ENCODE data around the gene MCOLN2. TPM values are rescaled to one million over a fixed set of nuclear protein-coding genes. Genes with fewer than 3 reads are reported as not detected.
A peak's percentile ranks its signal among the peaks of the same experiment; 100 is the strongest.
"Not testable (repeated sequence)": the region's sequence is repeated elsewhere in the genome, so short reads cannot be mapped to it uniquely, and the experiment has no call there.

Gene MCOLN2
- polyA plus RNA-seq, 6 donors from 2014 or later = 0.43 to 4.1 (median 1.5) TPM

DNA sequence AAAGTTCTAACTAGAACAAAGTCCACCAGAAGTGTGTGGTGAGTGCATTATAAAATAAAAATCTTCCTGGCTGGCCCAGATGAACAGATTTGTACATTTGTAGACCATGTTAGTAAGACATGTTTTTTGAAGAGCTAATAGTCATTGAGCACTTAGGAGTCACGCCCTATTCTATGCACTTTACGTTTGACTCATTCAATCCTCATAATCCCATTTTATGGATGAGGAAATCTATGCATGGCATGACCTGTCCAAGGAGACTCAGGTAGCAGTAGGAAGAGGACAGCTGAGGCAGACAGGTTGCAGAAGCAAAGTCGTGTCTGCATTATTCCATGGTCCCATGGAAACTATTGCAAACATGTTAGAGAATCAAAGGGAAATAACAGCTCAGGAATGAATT is 73.6 kb downstream of the MCOLN2 start:
- no peak overlapping the region for H3K27ac Mint-ChIP-seq
- ATAC-seq (ENCODE audit: low read depth in 2 of 2) = no peak

DNA sequence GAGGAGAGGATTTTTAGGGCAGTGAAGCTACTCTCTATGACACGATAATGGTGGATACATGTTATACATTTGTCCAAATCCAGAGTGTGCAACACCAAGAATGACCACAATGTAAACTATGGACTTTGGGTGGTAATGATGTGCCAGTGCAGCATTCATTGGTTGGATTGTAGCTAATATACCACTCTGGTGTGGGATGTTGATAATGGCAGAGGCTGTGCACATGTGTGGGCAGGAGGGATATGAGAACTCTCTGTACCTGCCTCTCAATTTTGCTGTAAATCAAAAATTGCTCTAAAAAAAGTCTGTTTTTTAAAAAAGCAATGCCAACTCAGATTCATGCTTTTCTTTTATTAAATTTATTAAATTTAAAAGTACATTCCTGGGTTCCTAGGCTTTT is 76.8 kb downstream of the MCOLN2 start:
- Mint-ChIP-seq H3K4me1 (no peaks in the 10 kb centered on the region), H3K27me3 (peaks cover 10 to 19% (median 13%) of the 10 kb centered on the region in 3 donors), H3K9me3 (no peaks in the 10 kb centered on the region), H3K4me3 (no peak overlapping the region), H3K36me3 (no peaks in the 10 kb centered on the region), H3K27ac (no peak overlapping the region)
- ATAC-seq (ENCODE audit: low read depth in 2 of 2) = no peak
- DNase-seq = no peak

More for the DNA sequence above, 73.6 kb downstream of the MCOLN2 start:
- H3K27me3 Mint-ChIP-seq = peaks cover 4 to 7% (median 5%) of the 10 kb centered on the region in 3 donors
- no peak for DNase-seq
- no peak overlapping the region for H3K4me3 Mint-ChIP-seq
- H3K36me3 Mint-ChIP-seq = peaks cover 0 to 5% of the 10 kb centered on the region in 2 donors
- no peaks in the 10 kb centered on the region for H3K4me1 Mint-ChIP-seq
- H3K9me3 Mint-ChIP-seq = no peaks in the 10 kb centered on the region

DNA sequence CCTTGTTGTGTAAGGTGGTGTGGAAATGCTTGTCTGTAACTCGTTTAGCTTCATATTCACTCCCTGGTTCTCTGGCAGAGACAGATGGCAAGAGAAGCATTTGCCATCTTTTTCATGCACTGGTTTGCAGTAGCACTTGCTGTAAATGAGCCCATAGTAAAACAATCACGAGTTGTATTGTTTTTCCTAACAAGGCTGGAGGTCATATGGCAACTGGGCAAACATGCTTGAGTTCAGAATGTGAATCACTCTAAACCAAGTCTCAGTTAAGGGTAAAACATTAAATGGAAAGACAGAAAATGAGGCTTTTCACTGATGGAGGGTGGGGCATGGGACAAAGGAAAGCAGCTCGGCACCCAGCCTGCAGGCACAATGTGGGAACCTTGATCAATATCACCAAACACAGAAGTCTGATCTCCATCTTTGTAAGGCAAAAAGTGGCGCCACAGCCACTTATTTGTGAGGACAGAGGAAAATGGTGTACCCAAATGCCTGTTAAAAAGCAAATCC is 77.4 kb downstream of the MCOLN2 start:
- peaks cover 10 to 19% (median 13%) of the 10 kb centered on the region in 3 donors for H3K27me3 Mint-ChIP-seq
- no peaks in the 10 kb centered on the region for H3K36me3 Mint-ChIP-seq
- ATAC-seq (ENCODE audit: low read depth in 2 of 2) (no peak), DNase-seq (no peak)
- H3K4me3 Mint-ChIP-seq = no peak overlapping the region
- H3K4me1 Mint-ChIP-seq = no peaks in the 10 kb centered on the region
- H3K27ac Mint-ChIP-seq = peak overlapping the region in 1 of 6 donors; percentile 3
- H3K9me3 Mint-ChIP-seq = no peaks in the 10 kb centered on the region

DNA sequence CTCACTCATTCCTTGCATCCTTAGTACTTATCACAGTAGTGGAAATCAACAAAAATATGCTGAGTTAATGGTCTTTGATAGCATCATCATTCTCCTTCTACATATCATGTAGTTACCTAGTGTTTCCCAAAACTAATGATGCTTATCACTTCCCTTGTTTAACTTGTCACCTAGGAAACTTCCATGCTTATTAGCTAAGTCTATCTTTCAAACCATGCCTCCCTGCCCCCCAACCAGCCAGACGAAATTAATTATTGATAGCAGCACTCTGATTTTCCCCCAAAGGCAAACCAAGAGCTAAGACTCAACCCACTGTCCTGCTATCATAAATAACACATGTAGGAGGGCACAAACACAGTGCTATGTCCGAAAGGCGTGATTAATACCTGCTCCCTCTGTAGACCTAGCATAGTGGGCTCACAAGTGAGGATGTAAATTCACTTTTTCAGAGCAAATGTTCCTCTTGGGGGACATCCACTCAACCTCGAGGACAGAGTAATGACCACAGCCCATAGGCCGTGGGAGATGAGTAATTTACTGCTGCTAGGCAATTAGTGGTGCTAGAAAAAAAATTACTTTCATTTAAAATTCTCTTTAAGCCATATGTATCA is 78.1 kb downstream of the MCOLN2 start:
- ATAC-seq (ENCODE audit: low read depth in 2 of 2) (no peak), DNase-seq (no peak)
- Mint-ChIP-seq H3K9me3 (no peaks in the 10 kb centered on the region), H3K4me3 (no peak overlapping the region), H3K4me1 (no peaks in the 10 kb centered on the region), H3K27me3 (peaks cover 10 to 19% (median 13%) of the 10 kb centered on the region in 3 donors), H3K36me3 (no peaks in the 10 kb centered on the region), H3K27ac (no peak overlapping the region)

DNA sequence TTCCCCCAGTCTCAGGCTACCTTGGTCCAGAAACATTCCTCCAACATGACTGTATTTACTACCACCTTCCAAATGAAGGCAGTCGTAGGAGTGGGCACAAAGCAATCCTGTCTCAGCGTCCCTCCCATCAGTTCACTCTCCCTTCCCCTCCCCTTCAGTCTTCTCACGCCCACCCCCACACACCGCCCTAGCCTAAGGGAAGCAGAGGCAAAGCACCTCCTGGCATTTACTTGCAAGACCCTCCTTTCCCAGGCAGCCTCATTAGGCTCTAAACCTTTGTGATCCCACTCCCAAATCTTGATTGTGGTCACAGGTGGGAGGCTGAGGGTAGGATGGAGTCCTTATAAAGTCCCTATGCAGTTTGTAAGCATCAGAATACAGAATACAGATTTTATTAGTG is 80.0 kb downstream of the MCOLN2 start:
- no peaks in the 10 kb centered on the region for H3K36me3 Mint-ChIP-seq
- H3K27me3 Mint-ChIP-seq = peaks cover 10 to 19% (median 13%) of the 10 kb centered on the region in 3 donors
- ATAC-seq (ENCODE audit: low read depth in 2 of 2) (no peak), DNase-seq (no peak)
- H3K27ac Mint-ChIP-seq = peak overlapping the region in 1 of 6 donors; percentile 74
- H3K9me3 Mint-ChIP-seq = no peaks in the 10 kb centered on the region
- no peak overlapping the region for H3K4me3 Mint-ChIP-seq
- H3K4me1 Mint-ChIP-seq = no peaks in the 10 kb centered on the region

DNA sequence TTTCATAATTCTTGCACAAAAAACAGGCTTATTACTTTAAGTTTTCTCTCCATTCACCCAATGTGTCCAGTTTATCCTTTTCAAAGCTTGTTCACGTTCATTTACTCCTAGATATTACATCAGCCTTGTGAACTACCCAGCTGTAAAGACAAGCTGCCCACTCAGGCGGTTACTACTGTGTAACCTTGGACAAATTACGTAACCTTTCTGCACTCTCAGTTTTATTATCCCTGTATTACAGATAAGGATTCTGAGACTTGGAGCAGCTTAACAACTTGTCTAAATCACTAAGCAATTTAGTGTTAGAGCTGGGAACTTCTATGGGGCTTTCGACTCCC is 83.4 kb downstream of the MCOLN2 start:
- Mint-ChIP-seq H3K9me3 (peaks cover 0 to 5% (median under 1%) of the 10 kb centered on the region in 7 donors), H3K4me3 (no peak overlapping the region), H3K27ac (peak overlapping the region in 1 of 6 donors; percentile 25), H3K36me3 (no peaks in the 10 kb centered on the region), H3K4me1 (no peaks in the 10 kb centered on the region), H3K27me3 (peaks cover 16 to 28% (median 21%) of the 10 kb centered on the region in 3 donors)
- no peak for DNase-seq
- no peak for ATAC-seq (ENCODE audit: low read depth in 2 of 2)

DNA sequence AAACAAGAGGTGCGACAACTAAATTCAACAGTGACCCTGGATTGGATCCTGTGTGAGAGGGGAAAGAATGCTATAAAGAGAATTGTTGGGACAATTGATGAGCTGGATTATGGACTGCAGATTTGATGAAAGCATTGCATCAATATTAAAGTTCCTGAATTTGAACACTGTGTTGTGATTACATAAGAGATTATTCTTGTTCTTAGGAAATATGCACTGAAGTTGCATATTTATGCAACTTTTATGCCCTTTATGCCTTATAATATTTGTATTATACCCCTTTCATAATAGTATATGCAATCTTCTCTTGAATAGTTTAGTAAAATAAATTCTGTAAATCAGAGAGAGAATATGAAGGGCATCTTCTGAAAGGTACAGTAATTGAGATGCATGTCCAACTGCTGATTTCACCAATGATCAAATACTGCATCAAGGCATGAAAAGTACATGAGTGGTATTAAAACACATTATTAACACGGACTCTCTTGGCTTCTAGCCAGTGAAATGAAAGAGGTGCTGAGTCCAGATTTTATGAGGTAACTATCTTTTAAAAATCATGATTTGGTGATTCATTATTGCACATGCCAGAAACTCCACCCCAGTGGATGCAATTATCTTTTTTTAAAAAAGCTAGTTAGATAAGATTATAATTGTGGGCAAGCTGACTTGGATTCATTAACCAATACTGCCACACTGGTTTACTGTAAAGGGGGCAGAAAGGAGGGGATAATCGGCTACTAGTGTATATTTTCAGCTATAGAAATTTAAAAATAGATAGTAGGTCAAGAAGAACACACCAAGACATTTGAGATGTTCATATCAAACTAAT is 84.0 kb downstream of the MCOLN2 start:
- Mint-ChIP-seq H3K9me3 (peaks cover 0 to 5% (median 2%) of the 10 kb centered on the region in 7 donors), H3K4me1 (no peaks in the 10 kb centered on the region), H3K27ac (no peak overlapping the region), H3K27me3 (peaks cover 10 to 25% (median 18%) of the 10 kb centered on the region in 3 donors), H3K36me3 (no peaks in the 10 kb centered on the region), H3K4me3 (no peak overlapping the region)
- DNase-seq (no peak), ATAC-seq (ENCODE audit: low read depth in 2 of 2) (no peak)

DNA sequence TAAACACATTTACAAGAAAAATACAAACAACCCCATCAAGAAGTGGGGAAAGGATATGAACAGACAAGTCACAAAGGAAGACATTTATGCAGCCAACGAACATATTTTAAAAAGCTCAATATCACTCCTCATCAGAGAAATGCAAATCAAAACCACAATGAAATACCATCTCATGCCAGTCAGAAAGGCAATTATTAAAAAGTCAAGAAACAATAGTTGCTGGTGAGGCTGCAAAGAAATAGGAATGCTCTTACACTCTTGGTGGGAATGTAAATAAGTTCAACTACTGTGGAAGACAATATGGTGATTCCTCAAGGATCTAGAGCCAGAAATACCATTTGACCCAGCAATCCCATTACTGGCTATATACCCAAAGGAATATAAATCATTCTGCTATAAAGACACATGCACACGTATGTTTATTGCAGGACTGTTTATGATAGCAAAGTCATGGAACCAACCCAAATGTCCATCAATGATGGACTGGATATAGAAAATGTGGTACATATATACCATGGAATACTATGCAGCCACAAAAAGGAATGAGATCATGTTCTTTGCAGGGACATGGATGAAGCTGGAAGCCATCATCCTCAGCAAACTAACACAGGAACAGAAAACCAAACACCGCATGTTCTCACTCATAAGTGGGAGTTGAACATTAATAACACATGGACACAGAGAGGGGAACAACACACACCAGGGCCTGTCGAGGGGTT is 88.0 kb downstream of the MCOLN2 start:
- DNase-seq; H3K4me1 Mint-ChIP-seq; H3K9me3 Mint-ChIP-seq; H3K27ac Mint-ChIP-seq; H3K4me3 Mint-ChIP-seq; H3K36me3 Mint-ChIP-seq; ATAC-seq (ENCODE audit: low read depth in 2 of 2): not testable (repeated sequence)
- peaks cover 19 to 32% (median 24%) of the 10 kb centered on the region in 3 donors for H3K27me3 Mint-ChIP-seq

DNA sequence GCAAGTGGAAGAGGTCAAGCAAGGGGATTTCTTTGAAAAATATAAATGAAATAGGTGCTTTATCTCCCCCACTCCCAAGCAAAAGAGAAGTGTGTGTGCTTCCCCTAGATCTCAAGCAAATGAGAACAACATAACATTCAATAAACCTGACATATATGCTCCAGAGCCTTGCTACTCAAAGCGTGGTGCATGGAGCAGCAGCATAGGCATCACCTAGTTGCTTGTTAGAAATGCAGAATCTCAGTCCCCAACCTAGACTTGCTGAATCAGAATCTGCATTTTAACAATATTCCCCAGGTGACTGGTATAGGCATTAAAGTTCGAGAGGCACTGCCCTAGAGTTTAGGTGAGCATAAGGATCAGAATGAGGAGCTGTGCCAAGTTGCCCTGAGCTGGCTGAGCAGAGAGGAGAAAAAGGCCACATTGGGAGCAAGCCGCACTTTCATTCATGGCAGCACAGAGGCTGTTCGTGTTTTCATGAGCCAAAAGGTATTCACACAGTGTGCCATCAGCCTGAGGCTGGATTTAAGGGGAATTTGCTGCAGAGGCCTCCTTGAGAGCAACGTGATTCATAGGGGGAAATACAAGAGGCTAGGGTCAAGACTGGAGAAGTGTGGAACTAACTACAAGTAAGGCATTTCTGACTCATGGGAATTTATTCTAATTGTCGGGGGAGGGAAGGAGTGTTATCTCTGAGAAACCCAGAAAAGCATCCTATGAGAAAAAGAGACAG is 89.7 kb downstream of the MCOLN2 start:
- peaks cover 0 to 18% (median 6%) of the 10 kb centered on the region in 7 donors for H3K9me3 Mint-ChIP-seq
- H3K4me3 Mint-ChIP-seq = no peak overlapping the region
- peaks cover 19 to 35% (median 24%) of the 10 kb centered on the region in 3 donors for H3K27me3 Mint-ChIP-seq
- peaks cover 4 to 5% of the 10 kb centered on the region in 2 donors for H3K36me3 Mint-ChIP-seq
- ATAC-seq (ENCODE audit: low read depth in 2 of 2) (no peak), DNase-seq (no peak)
- no peaks in the 10 kb centered on the region for H3K4me1 Mint-ChIP-seq
- no peak overlapping the region for H3K27ac Mint-ChIP-seq

DNA sequence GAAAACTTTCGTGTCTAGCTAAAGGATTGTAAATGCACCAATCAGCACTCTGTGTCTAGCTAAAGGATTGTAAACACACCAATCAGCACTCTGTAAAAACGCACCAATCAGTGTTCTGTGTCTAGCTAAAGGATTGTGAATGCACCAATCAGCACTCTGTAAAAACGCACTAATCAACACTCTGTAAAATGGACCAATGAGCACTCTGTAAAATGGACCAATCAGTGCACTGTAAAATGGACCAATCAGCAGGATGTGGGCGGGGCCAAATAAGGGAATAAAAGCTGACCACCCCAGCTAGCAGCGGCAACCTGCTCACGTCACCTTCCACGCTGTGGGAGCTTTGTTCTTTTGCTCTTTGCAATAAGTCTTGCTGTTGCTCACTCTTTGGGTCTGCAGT is 94.2 kb downstream of the MCOLN2 start:
- Mint-ChIP-seq H3K36me3 (peaks cover 8 to 12% of the 10 kb centered on the region in 2 donors), H3K9me3 (peaks cover 0 to 16% (median 8%) of the 10 kb centered on the region in 7 donors), H3K27me3 (peaks cover 19 to 34% (median 19%) of the 10 kb centered on the region in 3 donors)
- not testable (repeated sequence) for ATAC-seq (ENCODE audit: low read depth in 2 of 2); DNase-seq; H3K4me3 Mint-ChIP-seq; H3K27ac Mint-ChIP-seq; H3K4me1 Mint-ChIP-seq

DNA sequence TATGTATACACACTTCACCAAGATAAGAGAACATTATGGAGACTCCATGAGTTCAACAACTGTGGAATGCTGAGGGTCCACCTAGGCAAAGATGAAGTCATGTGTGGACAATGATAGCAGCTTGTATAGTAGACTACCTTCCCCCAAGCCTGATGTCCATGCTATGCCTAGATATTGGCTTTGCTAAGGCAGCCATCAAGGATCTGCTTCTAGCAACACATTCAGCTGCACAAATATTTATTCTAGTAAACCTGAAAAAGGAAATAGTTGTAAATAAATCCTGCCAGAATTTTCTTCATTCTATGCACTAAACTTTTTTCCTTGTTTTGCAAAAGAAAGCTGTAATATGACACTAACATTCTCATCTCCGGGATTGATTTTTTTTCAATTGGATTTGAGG is 96.9 kb downstream of the MCOLN2 start:
- H3K36me3 Mint-ChIP-seq = peaks cover 7 to 8% of the 10 kb centered on the region in 2 donors
- H3K9me3 Mint-ChIP-seq = peaks cover 0 to 11% (median 7%) of the 10 kb centered on the region in 7 donors
- H3K4me3 Mint-ChIP-seq = no peak overlapping the region
- H3K4me1 Mint-ChIP-seq = no peaks in the 10 kb centered on the region
- ATAC-seq (ENCODE audit: low read depth in 2 of 2) = no peak
- no peak overlapping the region for H3K27ac Mint-ChIP-seq
- H3K27me3 Mint-ChIP-seq = peaks cover 26 to 51% (median 32%) of the 10 kb centered on the region in 3 donors
- no peak for DNase-seq

DNA sequence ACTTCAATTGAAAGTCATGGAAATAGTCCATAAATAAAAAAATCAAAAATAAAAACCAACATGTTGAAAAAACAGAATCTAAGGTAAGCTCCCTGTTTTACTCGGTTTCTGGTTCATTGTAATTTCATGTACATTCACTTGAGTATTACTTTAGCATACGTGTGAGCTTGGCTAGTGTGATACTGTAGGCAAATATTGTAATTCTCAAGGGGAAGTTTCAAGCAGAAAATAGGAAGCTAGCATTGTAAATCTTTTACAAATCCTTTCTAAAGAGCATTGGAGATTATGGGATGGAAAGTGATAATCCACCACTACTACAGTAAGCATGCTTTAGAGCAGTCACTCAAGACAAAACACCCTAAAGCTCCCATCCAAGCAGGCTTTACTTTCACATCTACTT is 100.6 kb downstream of the MCOLN2 start:
- H3K36me3 Mint-ChIP-seq = peaks cover 4 to 6% of the 10 kb centered on the region in 2 donors
- peaks cover 0 to 10% (median 3%) of the 10 kb centered on the region in 3 donors for H3K4me1 Mint-ChIP-seq
- no peak overlapping the region for H3K4me3 Mint-ChIP-seq
- DNase-seq (no peak), ATAC-seq (ENCODE audit: low read depth in 2 of 2) (no peak)
- H3K9me3 Mint-ChIP-seq = peaks cover 0 to 3% (median 0%) of the 10 kb centered on the region in 7 donors
- H3K27me3 Mint-ChIP-seq = peaks cover 45 to 61% (median 56%) of the 10 kb centered on the region in 3 donors
- H3K27ac Mint-ChIP-seq = no peak overlapping the region
